DND-41 (cell line): ENCODE data around the gene CDHR2.

Source experiments
- ATAC-seq: fragments of 200-7000 bp; cut with Tn5 transposase; 3 replicates; pipeline ENCODE4 v1.9.1; 2021; ENCODE audit warnings: low read depth; ENCODE audit not compliant: insufficient read depth
- DNase-seq: peaks from one replicate; pipeline ENCODE4 v3.0.0-alpha.2; 2020
- H2AFZ ChIP-seq: 2 replicates; pipeline ENCODE4 v1.6.0; 2012; ENCODE audit warnings: low read depth, low read length
- H3K27ac ChIP-seq: 2 replicates; pipeline ENCODE4 v1.5.1; 2012; ENCODE audit warnings: low read length, inconsistent platforms
- H3K27me3 ChIP-seq: fragments of 200-600 bp; sonication (generic); 2 replicates; pipeline ENCODE4 v1.6.0; 2012; ENCODE audit warnings: low read length, mild to moderate bottlenecking, inconsistent platforms; ENCODE audit not compliant: insufficient read depth, poor library complexity
- H3K36me3 ChIP-seq: 2 replicates; pipeline ENCODE4 v1.5.1; 2012; ENCODE audit warnings: low read length, inconsistent platforms; ENCODE audit not compliant: insufficient read depth
- H3K4me1 ChIP-seq: 2 replicates; pipeline ENCODE4 v1.5.1; 2012; ENCODE audit warnings: mild to moderate bottlenecking, low read length; ENCODE audit not compliant: insufficient read depth
- H3K4me2 ChIP-seq: 2 replicates; pipeline ENCODE4 v1.6.0; 2012; ENCODE audit warnings: mild to moderate bottlenecking, moderate library complexity, low read length, inconsistent platforms; ENCODE audit not compliant: insufficient read depth
- H3K4me3 ChIP-seq, 2 experiments: fragments of 200-600 bp in 1 of 2; shearing (Covaris generic) in 1 of 2; 2 replicates each; pipeline ENCODE4 v1.5.1; 2012 to 2016; ENCODE audit warnings: inconsistent platforms in 2 of 2, low read length in 2 of 2, mild to moderate bottlenecking in 2 of 2, low read depth in 1 of 2, moderate library complexity in 1 of 2
- H3K79me2 ChIP-seq: 2 replicates; pipeline ENCODE4 v1.6.0; 2012; ENCODE audit warnings: low read length, inconsistent platforms; ENCODE audit not compliant: insufficient read depth
- H3K9ac ChIP-seq: 2 replicates; pipeline ENCODE4 v1.6.0; 2012; ENCODE audit warnings: low read depth, mild to moderate bottlenecking, inconsistent platforms, low read length, moderate library complexity
- H3K9me3 ChIP-seq: 2 replicates; pipeline ENCODE4 v1.5.1; 2012; ENCODE audit warnings: low read length, moderate library complexity, mild to moderate bottlenecking, inconsistent platforms; ENCODE audit not compliant: insufficient read depth, severe bottlenecking
- H4K20me1 ChIP-seq: 2 replicates; pipeline ENCODE4 v1.6.0; 2012; ENCODE audit warnings: low read length; ENCODE audit not compliant: insufficient read depth
- EZH2 ChIP-seq: IDR thresholded peaks from 3 replicates; pipeline ENCODE4 v1.6.1; 2012; ENCODE audit warnings: borderline replicate concordance, low read depth, mild to moderate bottlenecking, moderate library complexity, low read length, inconsistent platforms; ENCODE audit not compliant: severe bottlenecking
- TF ChIP-seq, protein P1 (sequence below): IDR thresholded peaks from 2 replicates; pipeline ENCODE4 v1.5.1; 2012; ENCODE audit warnings: borderline replicate concordance, low read length, moderate library complexity, mild to moderate bottlenecking; ENCODE audit not compliant: poor library complexity, severe bottlenecking; ENCODE audit errors: extremely low read depth

Gene CDHR2

DNA sequence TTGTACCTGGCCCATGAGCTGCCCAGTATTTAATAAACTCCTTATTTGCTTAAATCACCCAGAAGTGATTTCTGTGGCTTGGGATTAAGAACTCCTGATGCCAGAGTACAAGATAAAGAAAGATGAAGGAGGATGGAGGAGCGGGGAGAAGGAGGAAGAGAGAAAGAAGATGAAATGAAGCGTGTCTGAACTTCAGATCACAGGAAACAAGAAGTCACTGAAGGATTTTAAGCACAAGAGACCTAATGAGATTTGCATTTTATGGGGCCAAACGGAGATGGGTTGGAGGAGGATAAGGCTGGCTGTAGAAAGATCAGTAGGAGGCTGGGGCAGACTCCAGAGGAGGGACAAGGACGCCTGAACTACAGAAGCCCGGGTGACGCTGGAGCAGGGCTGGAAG, 84.5 kb downstream of the CDHR2 start:
- Histone ChIP-seq H3K27ac (no peak overlapping the region), H3K27me3 (peaks cover 16% of the 10 kb centered on the region), H3K9ac (no peak overlapping the region), H3K4me3 (no peak overlapping the region), H2AFZ (no peak overlapping the region), H3K4me1 (no peaks in the 10 kb centered on the region), H3K36me3 (no peaks in the 10 kb centered on the region), H3K79me2 (no peaks in the 10 kb centered on the region), H4K20me1 (no peaks in the 10 kb centered on the region), H3K9me3 (no peaks in the 10 kb centered on the region), H3K4me2 (no peak overlapping the region)
- no peak for ATAC-seq
- TF ChIP-seq, protein P1, sequence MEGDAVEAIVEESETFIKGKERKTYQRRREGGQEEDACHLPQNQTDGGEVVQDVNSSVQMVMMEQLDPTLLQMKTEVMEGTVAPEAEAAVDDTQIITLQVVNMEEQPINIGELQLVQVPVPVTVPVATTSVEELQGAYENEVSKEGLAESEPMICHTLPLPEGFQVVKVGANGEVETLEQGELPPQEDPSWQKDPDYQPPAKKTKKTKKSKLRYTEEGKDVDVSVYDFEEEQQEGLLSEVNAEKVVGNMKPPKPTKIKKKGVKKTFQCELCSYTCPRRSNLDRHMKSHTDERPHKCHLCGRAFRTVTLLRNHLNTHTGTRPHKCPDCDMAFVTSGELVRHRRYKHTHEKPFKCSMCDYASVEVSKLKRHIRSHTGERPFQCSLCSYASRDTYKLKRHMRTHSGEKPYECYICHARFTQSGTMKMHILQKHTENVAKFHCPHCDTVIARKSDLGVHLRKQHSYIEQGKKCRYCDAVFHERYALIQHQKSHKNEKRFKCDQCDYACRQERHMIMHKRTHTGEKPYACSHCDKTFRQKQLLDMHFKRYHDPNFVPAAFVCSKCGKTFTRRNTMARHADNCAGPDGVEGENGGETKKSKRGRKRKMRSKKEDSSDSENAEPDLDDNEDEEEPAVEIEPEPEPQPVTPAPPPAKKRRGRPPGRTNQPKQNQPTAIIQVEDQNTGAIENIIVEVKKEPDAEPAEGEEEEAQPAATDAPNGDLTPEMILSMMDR, result no peak
- no peak for TF ChIP-seq EZH2
- DNase-seq, result no peak

DNA sequence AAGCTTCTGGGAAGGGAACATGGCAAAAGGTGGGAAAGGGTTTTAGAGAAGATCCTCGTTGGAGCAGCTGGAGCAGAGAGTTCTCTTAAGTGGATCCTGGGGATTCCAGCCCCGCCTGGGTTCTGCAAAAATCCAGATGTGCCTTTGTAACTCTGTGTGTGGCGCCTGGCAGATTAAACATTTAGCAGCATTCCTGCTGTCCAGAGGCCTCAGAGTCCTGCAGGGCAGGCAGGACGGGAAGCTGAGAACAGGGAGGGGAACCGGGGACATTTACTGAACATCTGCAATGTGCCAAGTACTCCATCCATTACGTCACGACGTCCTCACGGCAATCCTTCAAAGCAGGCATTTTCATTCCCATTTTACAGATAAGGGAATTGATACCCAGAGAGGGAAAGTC, 87.3 kb downstream of the CDHR2 start:
- ATAC-seq, result no peak
- peaks cover 16% of the 10 kb centered on the region for H3K27me3 ChIP-seq
- no peak overlapping the region for H3K27ac ChIP-seq

GRCh38 chr5:176637556-176637955, 88.4 kb downstream of the CDHR2 start:
- DNase-seq, result no peak

More for the DNA sequence above, 87.3 kb downstream of the CDHR2 start:
- H2AFZ ChIP-seq, result no peak overlapping the region
- no peak overlapping the region for H3K4me3 ChIP-seq
- TF ChIP-seq, protein P1, result no peak
- TF ChIP-seq EZH2, result no peak
- DNase-seq, result no peak
- H3K9me3 ChIP-seq, result no peaks in the 10 kb centered on the region
- no peak overlapping the region for H3K4me2 ChIP-seq
- no peaks in the 10 kb centered on the region for H3K4me1 ChIP-seq
- H3K79me2 ChIP-seq, result no peaks in the 10 kb centered on the region
- no peaks in the 10 kb centered on the region for H3K36me3 ChIP-seq
- H3K9ac ChIP-seq, result no peak overlapping the region
- H4K20me1 ChIP-seq, result no peaks in the 10 kb centered on the region

More at GRCh38 chr5:176637556-176637955, 88.4 kb downstream of the CDHR2 start:
- Histone ChIP-seq H3K27me3 (peaks cover 16% of the 10 kb centered on the region), H3K79me2 (no peaks in the 10 kb centered on the region), H3K27ac (no peak overlapping the region), H3K36me3 (no peaks in the 10 kb centered on the region), H2AFZ (no peak overlapping the region), H3K4me2 (no peak overlapping the region), H3K4me1 (no peaks in the 10 kb centered on the region), H3K4me3 (no peak overlapping the region), H3K9me3 (no peaks in the 10 kb centered on the region), H3K9ac (no peak overlapping the region), H4K20me1 (no peaks in the 10 kb centered on the region)
- no peak for ATAC-seq
- TF ChIP-seq EZH2, result no peak
- TF ChIP-seq, protein P1, result no peak
